PFSK-1 (cell line): Measurements from ENCODE around the gene ASB11.

Source experiments
- FOXP2 ChIP-seq: optimal IDR thresholded peaks from 2 replicates; pipeline ENCODE3; 2011; ENCODE audit warnings: borderline replicate concordance, control low read depth, inconsistent platforms; ENCODE audit not compliant: insufficient read depth; ENCODE audit errors: extremely low read length, extremely low read depth
- POLR2AphosphoS5 ChIP-seq: IDR thresholded peaks from 2 replicates; pipeline ENCODE4 v1.6.1; 2012; ENCODE audit warnings: low read depth, mild to moderate bottlenecking, control low read depth, low read length, moderate library complexity
- SIN3A ChIP-seq: IDR thresholded peaks from 2 replicates; pipeline ENCODE4 v1.6.1; 2012; ENCODE audit warnings: mild to moderate bottlenecking, low read length, moderate library complexity, borderline replicate concordance; ENCODE audit not compliant: insufficient read depth
- TAF1 ChIP-seq: IDR thresholded peaks from 2 replicates; pipeline ENCODE4 v1.6.1; 2012; ENCODE audit warnings: low read length, control low read depth, borderline replicate concordance; ENCODE audit not compliant: insufficient read depth
- TF ChIP-seq, protein P1 (sequence below), 2 experiments: IDR thresholded peaks; 2 replicates each; pipeline versions ENCODE4 v1.6.1 to v1.8.0; 2011 to 2012; ENCODE audit warnings: low read depth in 2 of 2, low read length in 2 of 2, control low read depth in 1 of 2, inconsistent platforms in 1 of 2, mild to moderate bottlenecking in 1 of 2, moderate library complexity in 1 of 2; ENCODE audit not compliant: insufficient read depth in 1 of 2

Gene ASB11

DNA sequence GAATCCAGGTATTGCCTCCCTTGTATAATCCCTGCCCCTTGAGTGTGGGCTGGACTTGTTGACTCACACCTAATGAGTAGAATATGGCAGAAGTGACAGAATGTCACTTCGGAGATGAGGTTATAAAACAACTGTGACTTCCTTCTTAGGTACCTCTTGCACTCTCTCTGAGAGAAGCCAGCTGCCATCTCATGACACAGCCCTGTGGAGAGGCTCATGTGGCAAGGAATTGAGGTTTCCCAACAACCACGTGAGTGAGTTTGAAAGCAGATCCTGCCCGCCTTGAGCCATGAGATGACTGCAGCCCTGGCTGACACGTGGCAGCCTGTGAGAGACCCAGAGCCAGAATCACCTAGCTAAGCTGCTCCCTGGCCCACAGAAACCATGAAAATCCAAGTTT lies 13.5 kb downstream of the ASB11 start:
- TF ChIP-seq TAF1: no peak
- TF ChIP-seq POLR2AphosphoS5: no peak
- no peak for TF ChIP-seq FOXP2
- no peak for TF ChIP-seq SIN3A
- TF ChIP-seq, protein P1, sequence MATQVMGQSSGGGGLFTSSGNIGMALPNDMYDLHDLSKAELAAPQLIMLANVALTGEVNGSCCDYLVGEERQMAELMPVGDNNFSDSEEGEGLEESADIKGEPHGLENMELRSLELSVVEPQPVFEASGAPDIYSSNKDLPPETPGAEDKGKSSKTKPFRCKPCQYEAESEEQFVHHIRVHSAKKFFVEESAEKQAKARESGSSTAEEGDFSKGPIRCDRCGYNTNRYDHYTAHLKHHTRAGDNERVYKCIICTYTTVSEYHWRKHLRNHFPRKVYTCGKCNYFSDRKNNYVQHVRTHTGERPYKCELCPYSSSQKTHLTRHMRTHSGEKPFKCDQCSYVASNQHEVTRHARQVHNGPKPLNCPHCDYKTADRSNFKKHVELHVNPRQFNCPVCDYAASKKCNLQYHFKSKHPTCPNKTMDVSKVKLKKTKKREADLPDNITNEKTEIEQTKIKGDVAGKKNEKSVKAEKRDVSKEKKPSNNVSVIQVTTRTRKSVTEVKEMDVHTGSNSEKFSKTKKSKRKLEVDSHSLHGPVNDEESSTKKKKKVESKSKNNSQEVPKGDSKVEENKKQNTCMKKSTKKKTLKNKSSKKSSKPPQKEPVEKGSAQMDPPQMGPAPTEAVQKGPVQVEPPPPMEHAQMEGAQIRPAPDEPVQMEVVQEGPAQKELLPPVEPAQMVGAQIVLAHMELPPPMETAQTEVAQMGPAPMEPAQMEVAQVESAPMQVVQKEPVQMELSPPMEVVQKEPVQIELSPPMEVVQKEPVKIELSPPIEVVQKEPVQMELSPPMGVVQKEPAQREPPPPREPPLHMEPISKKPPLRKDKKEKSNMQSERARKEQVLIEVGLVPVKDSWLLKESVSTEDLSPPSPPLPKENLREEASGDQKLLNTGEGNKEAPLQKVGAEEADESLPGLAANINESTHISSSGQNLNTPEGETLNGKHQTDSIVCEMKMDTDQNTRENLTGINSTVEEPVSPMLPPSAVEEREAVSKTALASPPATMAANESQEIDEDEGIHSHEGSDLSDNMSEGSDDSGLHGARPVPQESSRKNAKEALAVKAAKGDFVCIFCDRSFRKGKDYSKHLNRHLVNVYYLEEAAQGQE (IDR thresholded peaks at IDR 0.05; ENCODE audit: insufficient read depth in 1 of 2, low read depth in 2 of 2, low read length in 2 of 2): no peak

DNA sequence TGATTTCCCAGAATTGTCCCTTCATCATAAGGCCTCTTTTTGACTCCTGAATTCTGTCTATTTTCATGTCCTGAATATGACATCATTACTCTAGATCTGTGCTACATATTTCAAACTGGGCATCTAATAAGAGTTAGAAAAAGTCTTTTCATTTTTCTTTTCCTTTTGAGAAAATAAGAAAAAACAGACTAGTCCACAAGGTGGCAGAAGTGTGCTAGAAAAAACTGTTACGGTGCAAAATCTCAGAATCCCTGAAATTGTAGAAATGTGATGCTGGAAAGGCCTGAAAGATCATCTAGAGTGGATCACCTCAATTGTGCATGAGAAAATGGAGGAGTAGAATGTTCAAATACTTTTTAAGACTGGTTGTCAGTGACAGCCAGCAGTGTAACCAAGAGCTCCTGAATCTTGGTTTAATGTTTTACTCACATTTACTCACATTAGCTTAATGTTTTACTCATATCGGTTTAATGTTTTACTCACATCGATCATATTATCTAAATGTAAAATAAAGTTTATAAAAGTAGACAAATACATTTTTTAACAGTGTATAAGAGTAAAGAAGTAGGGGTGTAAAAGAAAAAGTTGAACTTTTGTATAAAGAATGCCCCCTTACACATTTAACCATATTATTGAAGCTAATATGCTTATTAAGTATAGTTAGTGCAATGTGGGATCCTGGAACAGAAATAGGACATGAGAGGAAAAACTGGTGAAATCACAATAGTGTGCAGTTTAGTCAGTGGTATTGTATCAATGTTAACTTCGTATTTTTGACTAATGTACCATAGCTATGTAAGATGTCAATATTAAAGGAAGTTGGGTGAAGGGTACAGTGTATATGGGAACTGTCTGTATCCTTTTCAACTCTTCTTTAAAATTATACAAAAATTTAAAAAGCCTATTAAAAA lies 15.2 kb downstream of the ASB11 start:
- no peak for TF ChIP-seq POLR2AphosphoS5

DNA sequence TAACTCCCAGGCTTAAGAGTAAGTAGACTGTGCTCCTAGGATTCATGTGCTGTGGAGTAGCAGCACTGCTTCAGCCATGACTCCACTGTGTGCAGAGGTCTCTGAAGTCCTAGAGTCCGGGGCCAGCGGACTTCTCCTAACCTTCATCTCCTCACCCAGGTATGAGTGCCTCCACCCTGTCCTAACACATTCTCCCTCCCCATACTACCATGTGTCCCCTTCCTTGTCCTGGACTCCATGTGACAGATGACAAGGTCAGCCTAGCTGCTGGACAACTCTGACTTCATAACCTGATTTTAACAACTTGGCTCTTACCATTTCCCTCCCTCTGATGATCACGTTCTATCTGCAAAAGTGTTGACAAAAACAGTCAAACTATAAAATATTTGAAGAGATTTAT lies 16.7 kb downstream of the ASB11 start:
- TF ChIP-seq, protein P1 (IDR thresholded peaks at IDR 0.05; ENCODE audit: insufficient read depth in 1 of 2, low read depth in 2 of 2, low read length in 2 of 2): no peak
- TF ChIP-seq TAF1 (no peak), POLR2AphosphoS5 (no peak), SIN3A (no peak), FOXP2 (no peak)

DNA sequence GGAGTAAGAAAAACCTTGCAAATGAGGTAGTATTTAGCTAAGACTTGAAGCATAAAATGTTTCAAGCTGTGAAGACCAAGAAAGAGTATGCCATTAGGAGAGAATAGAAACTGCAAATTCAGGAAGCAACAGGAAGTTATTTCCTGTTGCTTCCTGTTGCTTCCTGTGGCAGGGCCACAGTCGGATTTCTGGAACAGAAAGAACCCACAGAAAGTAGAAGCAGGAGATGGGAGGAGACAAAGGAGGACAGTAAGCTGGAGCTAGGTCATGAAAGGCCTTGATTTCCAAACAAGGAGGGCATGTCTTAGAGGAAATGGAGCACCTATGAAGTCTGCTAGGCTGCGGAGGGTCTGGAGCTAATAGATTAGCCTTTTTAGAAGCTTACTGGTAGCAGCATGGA lies 17.2 kb downstream of the ASB11 start:
- TF ChIP-seq SIN3A (no peak), TAF1 (no peak), POLR2AphosphoS5 (no peak), FOXP2 (no peak)
- TF ChIP-seq, protein P1 (IDR thresholded peaks at IDR 0.05; ENCODE audit: insufficient read depth in 1 of 2, low read depth in 2 of 2, low read length in 2 of 2): no peak

DNA sequence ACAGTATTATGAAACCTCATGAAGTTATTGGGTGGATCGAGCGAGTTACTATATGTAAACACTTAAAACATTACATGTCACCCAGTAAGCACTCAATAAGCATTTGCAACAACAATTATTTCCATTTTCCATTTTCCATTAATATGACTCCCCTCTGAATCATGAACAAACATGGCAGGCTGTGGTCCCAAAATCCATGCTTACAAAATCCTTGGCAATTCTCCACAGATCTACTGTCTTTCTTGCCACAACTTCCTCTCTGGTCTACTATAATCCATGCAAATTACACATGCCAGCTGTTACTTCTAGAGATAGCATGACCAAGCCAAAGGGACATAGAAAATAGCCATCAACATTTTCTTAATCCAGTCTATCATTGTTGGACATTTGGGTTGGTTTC lies 22.0 kb downstream of the ASB11 start:
- TF ChIP-seq TAF1 (no peak), SIN3A (no peak), FOXP2 (no peak), POLR2AphosphoS5 (no peak)
- TF ChIP-seq, protein P1 (IDR thresholded peaks at IDR 0.05; ENCODE audit: insufficient read depth in 1 of 2, low read depth in 2 of 2, low read length in 2 of 2): no peak
